Measurements from ENCODE around the gene YBEY.

DNA sequence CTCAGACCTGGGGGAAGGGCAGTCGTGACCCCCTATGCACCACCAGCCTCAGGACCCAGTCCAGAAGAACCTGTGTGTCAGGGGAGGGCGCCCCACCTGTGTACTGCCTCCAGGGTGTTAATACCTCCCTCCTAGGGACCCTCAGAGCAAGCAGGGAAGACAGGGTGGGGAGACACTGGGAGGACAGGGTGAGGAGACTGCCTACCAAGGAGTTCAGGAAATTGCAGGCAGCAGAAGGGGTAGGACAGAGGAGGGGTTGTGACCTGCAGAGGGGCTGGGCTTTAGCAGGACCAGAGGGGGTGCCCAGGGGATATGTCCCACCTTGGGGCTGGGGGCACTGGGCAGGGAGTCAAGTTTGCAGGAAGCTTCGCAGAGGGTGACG is 32.3 kb downstream of the YBEY start:
- TF ChIP-seq, protein P1, sequence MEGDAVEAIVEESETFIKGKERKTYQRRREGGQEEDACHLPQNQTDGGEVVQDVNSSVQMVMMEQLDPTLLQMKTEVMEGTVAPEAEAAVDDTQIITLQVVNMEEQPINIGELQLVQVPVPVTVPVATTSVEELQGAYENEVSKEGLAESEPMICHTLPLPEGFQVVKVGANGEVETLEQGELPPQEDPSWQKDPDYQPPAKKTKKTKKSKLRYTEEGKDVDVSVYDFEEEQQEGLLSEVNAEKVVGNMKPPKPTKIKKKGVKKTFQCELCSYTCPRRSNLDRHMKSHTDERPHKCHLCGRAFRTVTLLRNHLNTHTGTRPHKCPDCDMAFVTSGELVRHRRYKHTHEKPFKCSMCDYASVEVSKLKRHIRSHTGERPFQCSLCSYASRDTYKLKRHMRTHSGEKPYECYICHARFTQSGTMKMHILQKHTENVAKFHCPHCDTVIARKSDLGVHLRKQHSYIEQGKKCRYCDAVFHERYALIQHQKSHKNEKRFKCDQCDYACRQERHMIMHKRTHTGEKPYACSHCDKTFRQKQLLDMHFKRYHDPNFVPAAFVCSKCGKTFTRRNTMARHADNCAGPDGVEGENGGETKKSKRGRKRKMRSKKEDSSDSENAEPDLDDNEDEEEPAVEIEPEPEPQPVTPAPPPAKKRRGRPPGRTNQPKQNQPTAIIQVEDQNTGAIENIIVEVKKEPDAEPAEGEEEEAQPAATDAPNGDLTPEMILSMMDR (IDR thresholded peaks at IDR 0.05; ENCODE audit: poor library complexity, severe bottlenecking) = no peak
- no peak for TF ChIP-seq SMC3 (conservative IDR thresholded peaks at IDR 0.05; ENCODE audit: poor library complexity)
- no peak for TF ChIP-seq EZH2 (IDR thresholded peaks at IDR 0.05; ENCODE audit: borderline replicate concordance, insufficient read depth, low read length, poor library complexity, severe bottlenecking)
- TF ChIP-seq EP300 (conservative IDR thresholded peaks at IDR 0.05; ENCODE audit: poor library complexity, severe bottlenecking) = no peak
- TF ChIP-seq RAD21 (conservative IDR thresholded peaks at IDR 0.05) = no peak

All from neural cell (in vitro differentiated cells).